GM18511 (cell line): ENCODE results near the gene KIAA0319L.
"Not testable (repeated sequence)": the region's sequence is repeated elsewhere in the genome, so short reads cannot be mapped to it uniquely, and the experiment has no call there.

Experiments used
- ATAC-seq: cut with Tn5 transposase; IDR thresholded peaks from one replicate; pipeline ENCODE4 v1.9.1; 2021; ENCODE audit warnings: mild to moderate bottlenecking, moderate library complexity; ENCODE audit not compliant: unreplicated experiment

Gene KIAA0319L

DNA sequence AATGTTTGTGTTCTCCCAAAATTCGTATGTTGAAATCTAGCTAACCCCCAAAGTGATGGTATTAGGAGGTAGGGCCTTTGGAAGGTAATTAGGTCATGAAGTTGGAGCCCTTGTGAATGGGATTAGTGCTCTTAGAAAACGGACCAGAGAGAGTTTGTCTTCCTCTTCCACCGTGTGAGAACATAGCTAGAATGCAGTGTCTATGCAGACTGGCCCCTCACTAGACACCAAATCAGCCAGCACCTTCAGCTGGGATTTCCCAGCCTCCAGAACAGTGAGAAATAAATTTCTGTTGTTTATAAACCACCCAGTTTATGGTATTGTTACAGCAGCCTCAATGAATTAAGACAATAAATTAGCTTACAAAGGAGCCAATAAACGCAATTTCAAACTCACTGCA lies 58.0 kb downstream of the KIAA0319L start:
- no peak for ATAC-seq

DNA sequence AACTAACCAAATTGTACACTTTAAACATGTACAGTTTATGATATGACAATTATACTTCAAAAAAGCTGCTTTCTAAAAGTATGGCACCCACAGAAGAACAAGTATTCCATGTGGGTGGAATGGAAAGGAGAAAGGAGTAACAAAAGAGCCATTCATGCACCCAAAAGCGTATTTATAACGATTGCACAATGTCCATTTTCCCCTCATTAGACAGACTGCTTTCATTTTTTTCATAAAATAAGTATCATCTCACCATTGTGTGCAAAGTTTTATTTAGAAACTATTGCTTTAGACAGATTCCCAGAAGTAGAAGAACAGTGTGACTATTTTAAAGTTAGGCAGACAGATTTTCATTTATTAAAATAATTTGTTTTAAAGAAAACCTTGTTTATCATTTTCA lies 59.6 kb downstream of the KIAA0319L start:
- no peak for ATAC-seq

DNA sequence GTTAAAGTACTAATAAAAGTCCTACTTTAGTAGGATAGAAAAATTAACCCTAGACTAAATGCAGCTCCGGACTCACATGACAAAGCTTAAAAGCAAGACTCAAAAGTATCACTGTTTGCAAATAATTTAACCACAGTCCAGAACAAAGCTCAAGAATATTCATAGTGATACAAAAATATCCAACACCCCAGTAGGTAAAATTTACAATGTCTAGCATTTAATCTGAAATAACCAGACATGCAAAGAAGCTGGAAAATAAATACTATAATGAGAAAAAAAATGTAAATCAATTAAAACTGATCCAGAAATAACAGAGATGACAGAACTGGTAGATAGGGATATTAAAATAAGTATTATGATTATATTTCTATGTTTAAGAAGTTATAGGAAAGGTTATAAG lies 67.0 kb downstream of the KIAA0319L start:
- ATAC-seq: no peak

DNA sequence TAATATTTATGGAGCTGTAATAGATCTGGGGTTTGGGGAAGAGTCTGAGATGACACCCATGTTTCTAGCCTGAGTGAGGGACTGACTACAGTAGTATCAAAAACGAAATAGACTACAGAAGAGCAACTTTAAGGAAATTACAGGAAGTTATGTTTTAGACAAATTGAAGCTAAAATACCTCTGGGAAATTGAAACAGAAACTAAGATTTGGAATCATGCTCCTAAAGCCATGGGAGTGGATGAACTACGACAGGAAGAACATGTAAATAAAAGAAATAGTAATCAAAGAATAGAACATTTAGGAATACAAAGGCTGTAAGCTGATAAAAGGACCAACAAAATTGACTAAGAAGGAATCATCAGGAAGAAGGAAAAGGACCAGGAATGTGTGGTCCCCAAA lies 68.9 kb downstream of the KIAA0319L start:
- no peak for ATAC-seq

DNA sequence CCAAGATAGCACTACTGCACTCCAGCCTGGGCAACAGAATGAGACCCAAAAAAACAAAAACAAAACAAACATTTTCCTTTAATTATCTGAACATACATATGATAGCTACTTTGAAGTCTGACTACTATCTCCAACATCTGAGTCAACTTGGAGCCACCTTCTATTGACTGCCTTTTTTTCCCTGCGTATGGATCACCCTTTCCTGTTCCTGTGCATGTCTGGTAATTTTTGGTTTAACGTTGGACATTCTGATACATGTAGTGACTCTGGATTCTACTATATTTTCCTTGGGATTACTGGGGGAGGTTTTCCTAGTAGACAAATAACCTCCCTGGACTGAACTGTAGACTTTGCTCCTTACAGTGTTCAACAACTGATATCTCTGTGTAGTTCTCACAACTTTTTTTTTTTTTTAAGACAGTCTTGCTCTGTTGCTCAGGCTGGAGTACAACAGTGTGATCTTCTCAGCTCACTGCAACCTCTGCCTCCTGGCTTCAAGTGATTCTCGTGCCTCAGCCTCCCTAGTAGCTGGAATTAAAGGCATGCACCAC lies 70.3 kb downstream of the KIAA0319L start:
- no peak for ATAC-seq

DNA sequence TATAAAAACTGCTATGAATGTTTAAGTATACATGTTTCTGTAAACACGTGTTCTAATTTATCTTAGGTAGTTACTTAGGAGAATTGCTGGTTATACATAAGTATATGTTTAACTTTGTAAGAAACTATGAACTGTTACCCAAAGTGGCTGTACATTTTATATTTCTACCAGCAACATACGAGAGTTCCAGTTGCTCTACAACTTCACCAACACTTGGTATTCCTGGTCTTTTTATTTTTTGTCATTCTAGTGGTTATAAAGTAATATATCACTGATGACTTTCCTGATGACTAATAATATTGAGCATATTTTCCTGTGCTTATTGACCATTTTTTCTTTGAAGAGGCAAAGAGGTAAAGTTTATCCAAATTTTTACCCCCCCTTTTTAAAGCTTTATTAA lies 76.0 kb downstream of the KIAA0319L start:
- ATAC-seq: no peak

DNA sequence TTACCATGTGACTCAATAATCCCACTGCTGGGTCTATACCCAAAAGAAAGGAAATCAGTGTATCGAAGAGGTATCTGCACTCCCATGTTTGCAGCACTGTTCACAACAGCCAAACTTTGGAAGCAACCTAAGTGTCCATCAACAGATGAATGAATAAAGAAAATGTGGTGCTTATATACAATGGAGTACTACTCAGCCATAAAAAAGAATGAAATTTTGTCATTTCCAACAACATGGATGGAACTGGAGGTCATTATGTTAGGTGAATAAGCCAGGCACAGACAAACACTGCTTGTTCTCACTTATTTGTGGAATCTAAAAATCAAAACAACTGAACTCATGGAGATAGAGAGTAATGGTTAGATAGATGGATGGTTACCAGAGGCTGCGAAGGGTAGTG lies 79.3 kb downstream of the KIAA0319L start:
- no peak for ATAC-seq

DNA sequence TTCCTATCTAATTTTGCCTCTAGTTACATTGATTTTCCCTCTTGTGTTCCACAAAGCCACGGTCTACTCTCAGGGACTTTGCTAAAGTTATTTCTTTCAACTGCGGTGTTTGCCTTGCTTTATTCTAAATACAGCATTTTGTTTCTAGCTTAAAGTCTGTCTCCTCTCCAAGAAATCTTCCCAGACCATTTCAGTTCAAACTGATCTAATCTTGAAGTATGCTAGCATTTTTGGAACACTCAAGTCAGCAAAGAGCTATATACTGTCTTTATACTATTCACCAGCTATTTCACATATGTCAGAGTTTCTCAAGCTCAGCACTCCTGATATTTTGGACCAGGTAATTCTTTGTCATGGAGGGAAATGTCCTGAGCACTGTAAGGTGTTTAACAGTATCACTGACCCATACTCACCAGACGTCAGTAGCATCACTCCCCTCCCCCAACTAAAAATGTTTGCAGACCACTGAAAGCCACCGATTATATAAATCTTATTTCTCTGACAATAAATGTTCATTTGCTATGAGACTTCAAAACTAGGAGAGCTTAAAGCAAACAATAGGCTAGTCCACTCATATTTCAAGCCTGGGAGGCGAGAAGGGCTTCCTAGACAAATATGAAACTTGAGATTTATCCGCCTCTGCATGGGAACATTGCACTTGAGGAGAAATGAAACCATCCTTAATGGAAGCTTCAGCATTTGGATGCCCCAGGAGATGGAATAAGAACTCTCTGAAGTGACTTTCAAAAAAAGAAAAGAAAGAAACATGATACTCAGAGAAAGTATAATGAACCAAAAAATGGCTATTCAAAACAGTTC lies 81.1 kb downstream of the KIAA0319L start:
- no peak for ATAC-seq

DNA sequence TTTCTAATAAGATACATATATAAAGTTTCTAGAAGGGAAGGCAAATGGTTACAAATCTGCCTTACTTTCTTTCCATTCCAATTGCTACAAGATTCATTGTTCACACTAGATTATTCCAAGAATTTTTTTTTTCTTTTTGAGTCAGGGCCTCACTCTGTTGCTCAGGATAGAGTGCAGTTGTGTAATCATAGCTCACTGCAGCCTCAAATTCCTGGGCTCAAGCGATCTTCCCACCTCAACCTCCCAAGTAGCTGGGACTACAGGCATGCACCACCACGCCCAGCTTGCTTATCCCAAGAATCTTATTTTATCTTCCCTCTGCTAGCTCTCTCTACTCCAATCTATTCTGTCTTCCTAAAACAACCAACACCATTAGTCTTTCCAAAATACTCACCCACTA lies 81.8 kb downstream of the KIAA0319L start:
- no peak for ATAC-seq

DNA sequence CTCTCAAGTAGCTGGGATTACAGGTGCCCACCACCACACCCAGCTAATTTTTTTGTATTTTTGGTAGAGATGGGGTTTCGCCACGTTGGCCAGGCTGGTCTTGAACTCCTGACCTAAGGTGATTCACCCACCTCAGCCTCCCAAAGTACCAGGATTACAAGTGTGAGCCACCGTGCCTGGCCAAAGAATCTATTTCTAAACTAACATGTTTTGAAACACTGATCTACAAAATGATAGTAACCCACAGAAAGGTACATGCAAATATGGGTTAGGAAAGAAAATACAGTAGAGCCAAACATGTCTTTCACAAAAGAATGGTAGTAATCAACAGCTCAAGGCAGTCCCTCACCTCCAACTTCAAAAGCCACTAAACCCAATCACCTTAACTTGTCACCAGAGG lies 84.0 kb downstream of the KIAA0319L start:
- ATAC-seq: not testable (repeated sequence)

DNA sequence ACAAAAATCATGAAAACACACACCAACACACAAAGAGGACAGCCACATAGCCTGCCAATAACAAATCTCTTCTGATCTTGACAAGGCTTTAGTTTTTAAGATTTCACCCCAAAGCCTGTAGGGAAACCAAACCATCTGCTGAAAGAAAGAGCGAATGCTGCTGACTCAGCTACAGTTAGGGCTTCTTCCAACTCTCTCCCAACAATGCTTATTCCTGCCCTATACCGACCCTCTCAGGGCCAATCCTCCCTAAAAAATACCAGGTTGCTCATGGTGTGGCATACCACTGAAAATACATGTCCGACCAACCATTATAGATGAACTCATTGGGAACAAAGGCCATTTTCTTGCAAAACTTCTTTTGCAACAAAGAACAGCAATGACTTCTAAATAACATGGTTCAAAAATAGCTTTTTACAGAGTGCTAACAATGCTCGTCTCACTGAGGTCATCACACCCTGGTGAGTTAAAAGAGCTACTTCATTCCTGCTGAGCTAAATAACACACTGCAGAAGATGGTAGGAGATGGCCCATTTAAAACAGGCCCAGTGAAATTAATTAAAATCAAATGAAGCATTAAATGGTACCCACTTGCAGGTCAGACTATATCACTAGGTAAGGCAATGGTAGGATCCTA lies 86.1 kb downstream of the KIAA0319L start:
- no peak for ATAC-seq

DNA sequence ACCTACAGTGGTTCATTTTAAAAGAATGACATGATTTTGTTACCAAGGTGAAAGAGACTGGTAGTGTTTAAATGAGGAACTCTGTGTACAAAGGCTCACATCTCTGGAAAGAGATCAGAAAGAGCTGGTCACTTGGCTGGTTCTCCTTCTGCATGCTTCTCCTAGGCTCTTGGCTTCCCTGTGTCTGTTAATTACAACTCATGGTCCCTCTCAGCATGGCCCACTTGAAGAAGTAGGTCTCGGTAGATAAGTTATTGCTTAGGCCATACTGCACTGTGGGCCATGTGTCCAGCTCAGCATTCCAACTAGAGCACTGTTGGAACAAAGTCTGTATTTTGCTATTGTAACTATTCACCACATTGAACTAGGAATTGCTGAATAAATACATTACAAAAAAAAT lies 91.1 kb downstream of the KIAA0319L start:
- no peak for ATAC-seq

DNA sequence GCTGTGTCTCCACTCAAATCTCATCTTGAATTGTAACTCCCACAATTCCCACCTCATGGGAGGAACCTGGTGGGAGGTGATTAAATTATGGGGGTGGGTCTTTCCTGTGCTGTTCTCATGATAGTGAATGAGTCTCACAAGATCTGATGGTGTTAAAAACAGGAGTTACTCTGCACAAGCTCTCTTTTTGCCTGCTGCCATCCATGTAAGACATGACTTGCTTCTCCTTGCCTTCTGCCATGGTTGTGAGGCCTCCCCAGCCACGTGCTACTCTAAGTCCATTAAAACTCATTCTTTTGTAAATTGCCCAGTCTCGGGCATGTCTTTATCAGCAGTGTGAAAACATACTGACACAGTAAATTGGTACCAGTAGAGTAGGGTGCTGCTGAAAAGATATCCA lies 93.5 kb downstream of the KIAA0319L start:
- not testable (repeated sequence) for ATAC-seq

DNA sequence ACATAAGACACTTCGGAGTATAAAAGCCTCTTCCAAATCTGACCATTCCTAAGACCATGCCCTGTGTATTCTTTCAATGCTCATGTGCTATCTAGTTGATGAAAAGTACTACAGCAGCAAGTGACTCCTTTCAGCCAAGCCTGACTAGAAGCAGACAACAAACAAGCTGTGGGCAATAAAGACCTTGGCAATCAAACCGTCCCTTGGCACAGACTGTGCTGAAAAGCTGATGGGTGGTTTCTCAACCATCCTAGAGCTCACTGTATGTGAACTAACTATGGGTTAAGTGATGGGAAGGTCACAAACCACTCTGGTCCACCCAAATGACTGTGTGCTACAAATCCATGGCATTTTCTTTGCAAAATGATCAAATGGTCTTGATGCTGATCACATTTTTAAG lies 94.0 kb downstream of the KIAA0319L start:
- ATAC-seq: no peak

DNA sequence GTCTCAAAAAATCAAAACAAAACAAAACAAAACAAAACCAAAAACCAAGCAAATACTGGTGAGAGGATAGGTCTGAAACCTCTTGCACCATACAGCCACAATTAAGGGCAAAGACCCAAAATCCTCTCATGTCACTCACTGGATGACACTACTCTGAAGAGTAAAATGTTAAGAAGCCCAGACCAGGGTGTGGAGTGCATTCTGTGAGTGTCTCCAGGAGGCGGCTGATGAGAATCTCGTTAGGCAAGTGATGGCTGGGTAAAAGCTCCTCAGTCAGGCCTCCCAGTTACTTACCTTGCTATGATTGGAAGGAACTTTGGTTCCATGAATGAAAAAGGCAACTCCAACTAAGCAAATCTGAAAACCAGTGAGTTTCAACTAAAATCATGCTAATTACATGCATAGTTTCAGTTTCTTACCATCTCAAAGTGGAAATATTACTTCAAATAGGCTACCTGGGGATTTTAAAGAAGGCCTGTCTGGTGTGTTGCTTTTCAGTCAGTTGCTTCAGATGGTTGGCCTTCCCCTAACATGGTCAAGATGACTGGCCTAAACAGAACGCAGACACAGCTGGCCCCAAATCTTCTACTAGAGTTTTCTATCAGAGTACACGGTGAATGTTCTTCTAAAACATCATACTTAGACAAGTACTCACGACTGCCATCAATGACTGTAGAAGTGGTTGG lies 95.1 kb downstream of the KIAA0319L start:
- ATAC-seq: no peak

DNA sequence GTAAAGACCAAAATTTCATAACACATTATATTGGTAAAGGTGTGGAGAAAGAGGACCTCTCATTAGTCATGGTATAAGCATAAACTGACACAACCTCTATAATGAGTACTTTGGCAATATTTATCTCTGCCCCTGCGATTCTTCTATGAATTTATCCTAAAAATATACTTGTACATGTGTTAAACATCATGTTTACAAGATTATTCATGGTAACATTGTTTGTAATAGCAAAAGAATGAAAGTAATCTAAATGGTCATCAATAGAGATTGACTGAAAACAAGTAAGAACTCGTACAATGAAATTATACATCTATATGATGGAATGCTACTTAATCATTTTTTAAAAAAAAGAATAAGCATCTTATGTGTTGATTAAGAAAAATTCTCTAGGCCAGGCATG lies 96.4 kb downstream of the KIAA0319L start:
- no peak for ATAC-seq

DNA sequence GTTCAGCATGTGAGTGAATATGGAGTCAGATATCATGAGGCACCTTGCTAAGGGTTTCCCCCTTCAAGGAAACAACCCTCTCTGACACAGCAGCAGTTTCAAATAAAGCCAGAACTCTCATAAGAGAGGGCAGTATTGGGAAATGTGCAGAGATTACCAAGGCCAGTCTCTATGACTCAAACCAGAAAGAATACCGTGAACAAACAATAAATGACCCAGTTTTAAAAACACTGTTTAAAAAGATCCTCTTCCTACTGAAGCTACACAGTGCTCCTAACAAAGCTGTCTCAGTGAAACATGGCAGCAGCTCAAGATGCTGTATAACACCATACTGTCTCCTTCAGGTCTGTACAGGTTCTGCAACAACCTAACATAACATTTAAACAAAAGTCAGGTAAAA lies 102.6 kb downstream of the KIAA0319L start:
- no peak for ATAC-seq

DNA sequence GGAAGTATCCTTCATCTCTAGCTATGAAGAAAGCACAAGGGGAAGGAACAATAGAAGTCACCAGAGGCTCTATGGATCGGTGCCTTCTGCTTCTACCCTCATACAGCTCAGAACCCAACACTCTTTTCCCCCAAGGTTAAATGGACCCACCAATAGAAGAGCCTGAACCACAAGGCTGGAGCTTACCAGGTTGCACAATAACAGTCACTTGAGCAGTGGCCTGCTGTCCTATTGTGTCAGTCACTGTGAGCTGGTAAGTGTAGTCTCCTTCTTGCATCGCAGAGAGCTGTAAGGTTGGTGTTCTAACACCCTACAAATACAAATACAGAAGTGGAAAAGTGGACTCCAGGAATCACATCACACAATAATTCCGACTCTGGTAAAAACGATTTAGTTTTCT lies 103.0 kb downstream of the KIAA0319L start:
- no peak for ATAC-seq

DNA sequence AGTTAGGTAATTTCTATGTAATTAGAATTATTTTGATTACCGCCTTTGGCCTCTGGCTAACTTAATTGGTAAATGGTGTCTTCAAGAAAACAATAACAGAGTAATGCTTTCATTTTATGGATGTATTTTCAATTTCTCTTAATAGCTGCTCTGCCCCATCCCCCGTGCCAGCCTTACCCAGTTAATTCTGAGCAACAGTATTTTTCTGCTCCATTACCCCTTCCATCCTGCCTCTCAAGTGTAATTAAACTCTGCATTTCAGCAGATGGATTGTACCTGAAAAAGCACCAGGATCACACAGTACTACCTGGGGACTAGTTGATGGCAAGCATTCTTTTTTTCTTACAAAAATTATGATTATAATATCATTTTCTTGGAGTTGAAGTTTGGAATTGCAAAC lies 104.2 kb downstream of the KIAA0319L start:
- no peak for ATAC-seq

DNA sequence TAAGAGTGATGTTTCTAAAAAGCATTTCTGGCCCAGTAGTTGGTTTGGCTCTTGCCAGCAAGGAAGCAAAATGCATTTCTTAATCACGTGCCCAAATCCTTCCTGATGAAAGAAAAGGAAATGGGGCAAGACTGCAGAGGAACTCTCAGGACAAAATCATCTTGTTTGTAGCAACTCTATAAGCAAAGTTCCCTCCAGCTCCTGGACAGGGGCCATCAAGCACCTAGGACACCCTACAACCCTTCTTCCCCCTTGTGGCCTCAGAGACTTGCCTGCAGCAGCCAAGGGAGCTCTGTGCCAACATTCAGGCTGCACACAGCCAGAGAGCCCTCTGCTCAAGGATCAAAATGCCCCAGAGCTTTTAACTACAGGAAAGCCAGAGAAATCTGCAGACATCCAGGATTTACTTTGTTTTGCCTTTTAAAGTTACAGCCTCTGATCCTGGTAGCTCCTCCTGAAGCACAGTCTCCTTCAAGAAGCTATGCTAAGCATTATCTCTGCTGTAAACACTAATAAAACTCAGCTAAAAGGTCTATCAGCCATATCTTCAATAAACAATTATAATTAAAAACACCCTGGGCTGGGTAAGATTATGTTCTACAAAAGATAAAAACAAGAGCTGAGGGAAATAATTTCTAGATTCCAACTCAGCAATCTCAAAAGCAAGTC lies 105.0 kb downstream of the KIAA0319L start:
- no peak for ATAC-seq

DNA sequence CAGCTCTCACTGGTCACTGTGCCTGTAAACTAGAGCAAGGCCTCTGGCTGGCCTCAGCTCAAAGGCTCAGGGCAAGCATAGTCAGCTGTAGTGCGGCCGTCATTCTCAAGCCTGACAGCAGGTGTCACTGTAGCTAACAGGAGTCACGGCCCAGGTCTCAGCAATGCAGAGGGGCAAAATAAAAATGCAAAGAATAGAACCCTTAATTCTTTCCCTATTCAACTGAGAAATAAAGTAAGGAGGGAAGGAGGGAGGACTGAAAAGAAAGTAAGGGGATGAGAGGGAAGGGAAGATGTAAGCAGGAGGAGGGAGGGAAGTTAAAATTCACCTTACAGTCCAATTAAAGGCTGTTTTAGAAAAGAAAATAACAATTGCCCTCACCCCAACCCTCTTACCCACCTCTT lies 106.1 kb downstream of the KIAA0319L start:
- ATAC-seq: no peak
